ENCODE results near the gene COPS4. TPM values are rescaled to one million over a fixed set of nuclear protein-coding genes. Genes with fewer than 3 reads are reported as not detected.

The COPS4 gene
- total and polyA plus RNA-seq, 10 of the 15 experiments (the other 5 are each of a cell fraction or from before 2014, with no cell fraction given) = 34.2 to 159 (median 66.7) TPM

- TF ChIP-seq BHLHE40 (IDR thresholded peaks at IDR 0.05; ENCODE audit: borderline replicate concordance in 1 of 2, low read depth in 2 of 2, low read length in 1 of 2) (no peak), ZSCAN29 (IDR thresholded peaks at IDR 0.05) (no peak), IKZF1 (conservative IDR thresholded peaks at IDR 0.05) (0 out of 2 replicates have a peak, but pooled peaks have one; percentile 21), KAT2A (conservative IDR thresholded peaks at IDR 0.05; ENCODE audit: control insufficient read depth, low read depth, low read length) (no peak), FOXK2 (IDR thresholded peaks at IDR 0.05) (no peak), ZZZ3 (IDR thresholded peaks at IDR 0.05; ENCODE audit: control insufficient read depth, insufficient read length, low read depth) (no peak), CHD2 (IDR thresholded peaks at IDR 0.05; ENCODE audit: borderline replicate concordance, low read depth, low read length) (no peak), CTCF (IDR thresholded peaks at IDR 0.05 in 2 of 3, conservative IDR thresholded peaks at IDR 0.05 in 1 of 3; ENCODE audit: control insufficient read depth in 2 of 3, extremely low read depth in 1 of 3, insufficient read depth in 1 of 3, low read depth in 3 of 3, low read length in 3 of 3) (no peak), RB1 (IDR thresholded peaks at IDR 0.05; ENCODE audit: borderline replicate concordance) (no peak), MEF2A (IDR thresholded peaks at IDR 0.05; ENCODE audit: insufficient read depth, low read depth, low read length) (0 out of 2 replicates have a peak, but pooled peaks have one; percentile 34), SIX5 (IDR thresholded peaks at IDR 0.05; ENCODE audit: low read depth, low read length, severe bottlenecking) (no peak), BCL11A (IDR thresholded peaks at IDR 0.05; ENCODE audit: low read depth, low read length) (0 out of 2 replicates have a peak, but pooled peaks have one; percentile 6), CREB1 (IDR thresholded peaks at IDR 0.05; ENCODE audit: low read depth) (no peak), RUNX3 (IDR thresholded peaks at IDR 0.05; ENCODE audit: low read length) (peak; percentile 90), TCF3 (IDR thresholded peaks at IDR 0.05; ENCODE audit: borderline replicate concordance, insufficient read depth, low read depth, low read length) (no peak), MXI1 (IDR thresholded peaks at IDR 0.05; ENCODE audit: low read depth, low read length) (0 out of 2 replicates have a peak, but pooled peaks have one; percentile 26), PAX5 (IDR thresholded peaks at IDR 0.05; ENCODE audit: borderline replicate concordance, low read depth, low read length) (no peak), JUND (IDR thresholded peaks at IDR 0.05; ENCODE audit: low read depth, low read length) (no peak), NR2F1 (conservative IDR thresholded peaks at IDR 0.05) (peak; percentile 87), STAT3 (IDR thresholded peaks at IDR 0.05; ENCODE audit: low read depth, low read length) (no peak)
- TF ChIP-seq, protein P1, sequence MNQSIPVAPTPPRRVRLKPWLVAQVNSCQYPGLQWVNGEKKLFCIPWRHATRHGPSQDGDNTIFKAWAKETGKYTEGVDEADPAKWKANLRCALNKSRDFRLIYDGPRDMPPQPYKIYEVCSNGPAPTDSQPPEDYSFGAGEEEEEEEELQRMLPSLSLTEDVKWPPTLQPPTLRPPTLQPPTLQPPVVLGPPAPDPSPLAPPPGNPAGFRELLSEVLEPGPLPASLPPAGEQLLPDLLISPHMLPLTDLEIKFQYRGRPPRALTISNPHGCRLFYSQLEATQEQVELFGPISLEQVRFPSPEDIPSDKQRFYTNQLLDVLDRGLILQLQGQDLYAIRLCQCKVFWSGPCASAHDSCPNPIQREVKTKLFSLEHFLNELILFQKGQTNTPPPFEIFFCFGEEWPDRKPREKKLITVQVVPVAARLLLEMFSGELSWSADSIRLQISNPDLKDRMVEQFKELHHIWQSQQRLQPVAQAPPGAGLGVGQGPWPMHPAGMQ (IDR thresholded peaks at IDR 0.05; ENCODE audit: borderline replicate concordance) = no peak
- TF ChIP-seq, protein P2, sequence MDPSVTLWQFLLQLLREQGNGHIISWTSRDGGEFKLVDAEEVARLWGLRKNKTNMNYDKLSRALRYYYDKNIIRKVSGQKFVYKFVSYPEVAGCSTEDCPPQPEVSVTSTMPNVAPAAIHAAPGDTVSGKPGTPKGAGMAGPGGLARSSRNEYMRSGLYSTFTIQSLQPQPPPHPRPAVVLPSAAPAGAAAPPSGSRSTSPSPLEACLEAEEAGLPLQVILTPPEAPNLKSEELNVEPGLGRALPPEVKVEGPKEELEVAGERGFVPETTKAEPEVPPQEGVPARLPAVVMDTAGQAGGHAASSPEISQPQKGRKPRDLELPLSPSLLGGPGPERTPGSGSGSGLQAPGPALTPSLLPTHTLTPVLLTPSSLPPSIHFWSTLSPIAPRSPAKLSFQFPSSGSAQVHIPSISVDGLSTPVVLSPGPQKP (IDR thresholded peaks at IDR 0.05; ENCODE audit: low read depth, low read length) = no peak
- TF ChIP-seq, protein P3, sequence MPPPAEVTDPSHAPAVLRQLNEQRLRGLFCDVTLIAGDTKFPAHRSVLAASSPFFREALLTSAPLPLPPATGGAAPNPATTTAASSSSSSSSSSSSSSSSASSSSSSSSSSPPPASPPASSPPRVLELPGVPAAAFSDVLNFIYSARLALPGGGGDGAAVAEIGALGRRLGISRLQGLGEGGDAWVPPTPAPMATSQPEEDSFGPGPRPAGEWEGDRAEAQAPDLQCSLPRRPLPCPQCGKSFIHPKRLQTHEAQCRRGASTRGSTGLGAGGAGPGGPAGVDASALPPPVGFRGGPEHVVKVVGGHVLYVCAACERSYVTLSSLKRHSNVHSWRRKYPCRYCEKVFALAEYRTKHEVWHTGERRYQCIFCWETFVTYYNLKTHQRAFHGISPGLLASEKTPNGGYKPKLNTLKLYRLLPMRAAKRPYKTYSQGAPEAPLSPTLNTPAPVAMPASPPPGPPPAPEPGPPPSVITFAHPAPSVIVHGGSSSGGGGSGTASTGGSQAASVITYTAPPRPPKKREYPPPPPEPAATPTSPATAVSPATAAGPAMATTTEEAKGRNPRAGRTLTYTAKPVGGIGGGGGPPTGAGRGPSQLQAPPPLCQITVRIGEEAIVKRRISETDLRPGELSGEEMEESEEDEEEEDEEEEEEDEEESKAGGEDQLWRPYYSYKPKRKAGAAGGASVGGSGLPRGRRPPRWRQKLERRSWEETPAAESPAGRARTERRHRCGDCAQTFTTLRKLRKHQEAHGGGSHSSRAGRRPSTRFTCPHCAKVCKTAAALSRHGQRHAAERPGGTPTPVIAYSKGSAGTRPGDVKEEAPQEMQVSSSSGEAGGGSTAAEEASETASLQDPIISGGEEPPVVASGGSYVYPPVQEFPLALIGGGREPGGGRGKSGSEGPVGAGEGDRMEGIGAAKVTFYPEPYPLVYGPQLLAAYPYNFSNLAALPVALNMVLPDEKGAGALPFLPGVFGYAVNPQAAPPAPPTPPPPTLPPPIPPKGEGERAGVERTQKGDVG (CRISPR knock-in tag; IDR thresholded peaks at IDR 0.05) = no peak
These were observed 45.2 kb upstream of the COPS4 start (continued) for GRCh38 chr4:82989575-82990429.

Measured in GM12878 (cell line).